HG02970 (cell line): ENCODE data around the gene DPYSL5.

Experiments used
- ATAC-seq: cut with Tn5 transposase; IDR thresholded peaks from one replicate; pipeline ENCODE4 v1.9.1; 2021; ENCODE audit warnings: mild to moderate bottlenecking, moderate library complexity, moderate number of reproducible peaks; ENCODE audit not compliant: unreplicated experiment, low FRiP score

DPYSL5 gene

GRCh38 chr2:26845021-26845420 lies 2.9 kb upstream of the DPYSL5 start:
- no peak for ATAC-seq

DNA sequence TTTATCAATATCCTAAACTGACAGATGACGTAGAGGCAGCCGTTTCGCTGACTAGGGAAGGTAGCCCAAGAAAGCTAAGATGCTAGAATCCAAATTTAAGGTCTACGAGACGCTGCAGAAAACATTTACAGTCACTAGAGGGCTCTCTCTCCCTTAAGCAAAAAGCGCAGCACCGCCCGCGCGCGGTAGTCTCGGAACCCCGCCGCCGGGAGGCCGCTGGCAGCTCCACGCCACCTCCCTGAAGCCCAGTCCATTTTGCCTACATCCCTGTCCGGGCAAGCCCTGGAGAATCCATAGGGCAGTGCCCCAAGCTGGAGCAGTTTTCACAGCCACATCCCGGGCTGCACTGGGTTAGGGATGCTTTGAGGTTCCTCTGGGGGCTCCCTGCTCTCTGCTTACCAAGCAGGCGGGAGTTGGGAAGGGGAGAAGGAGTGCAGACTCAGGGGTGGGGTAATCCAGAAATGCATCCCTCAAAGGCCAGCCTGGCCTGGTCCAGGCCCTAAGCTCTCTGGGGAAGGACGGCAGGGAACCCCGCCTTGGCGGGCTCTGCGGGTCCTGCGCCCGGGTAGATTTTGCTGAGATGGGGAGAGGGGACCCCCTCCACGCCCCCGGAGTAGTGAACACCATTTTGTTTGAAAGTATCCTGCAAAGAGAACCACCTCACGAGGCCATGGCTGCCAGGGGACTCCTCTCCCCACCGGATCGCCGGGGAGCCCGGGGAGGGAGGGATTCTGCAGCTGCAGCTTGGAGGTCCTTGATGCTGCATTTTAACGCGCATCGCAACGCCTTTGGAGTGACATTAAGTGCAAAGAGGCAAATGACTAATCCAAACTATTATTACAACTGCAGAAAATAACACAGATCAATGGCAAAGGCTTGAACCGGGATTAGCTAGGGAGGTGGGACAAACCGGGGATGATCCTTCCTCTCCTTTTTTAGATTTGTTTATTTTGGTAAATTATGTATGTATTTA lies 1.3 kb upstream of the DPYSL5 start:
- no peak for ATAC-seq

- ATAC-seq = no peak
Observed at GRCh38 chr2:26847307-26847654, 651 bp upstream of the DPYSL5 start.

DNA sequence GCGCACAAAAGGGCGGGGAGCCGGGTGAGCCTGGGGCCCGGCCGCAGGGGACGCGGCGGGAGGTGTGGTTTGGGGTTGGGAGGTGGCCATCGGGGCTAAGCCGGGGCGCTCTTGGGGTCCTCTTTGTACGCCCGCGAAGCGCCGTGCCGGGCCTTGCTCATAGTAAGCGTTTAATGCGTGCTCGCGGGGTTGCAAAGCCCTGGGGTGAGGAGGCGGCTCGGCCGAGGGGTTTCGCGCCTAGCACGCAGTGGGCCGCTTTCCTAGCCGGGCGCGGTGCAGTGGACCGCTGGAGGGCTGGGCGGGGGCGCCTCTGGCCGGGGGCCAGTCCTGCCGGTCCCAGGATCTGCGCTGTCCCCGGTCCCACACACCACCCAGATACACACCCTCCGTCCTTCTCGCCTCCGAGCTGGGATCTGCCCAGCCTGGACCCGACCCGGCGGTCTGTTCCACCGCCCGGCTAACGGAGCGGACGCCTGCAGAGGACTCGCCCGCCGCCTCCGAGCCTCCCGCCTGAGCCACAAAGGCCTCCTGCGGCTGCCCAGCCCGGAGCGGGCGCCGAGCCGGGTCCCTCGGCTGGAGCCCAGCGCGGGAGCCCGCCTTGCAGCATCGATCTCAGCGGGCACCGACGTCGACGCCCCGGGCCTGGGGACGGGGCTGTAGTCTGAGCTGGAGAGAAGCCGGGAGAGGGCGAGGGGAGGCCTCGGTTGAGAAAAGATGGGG lies 564 bp downstream of the DPYSL5 start:
- ATAC-seq = no peak

- no peak for ATAC-seq
Observed at GRCh38 chr2:26849056-26849999, 1.4 kb downstream of the DPYSL5 start.

GRCh38 chr2:26850000-26850431 lies 2.1 kb downstream of the DPYSL5 start:
- ATAC-seq = no peak

DNA sequence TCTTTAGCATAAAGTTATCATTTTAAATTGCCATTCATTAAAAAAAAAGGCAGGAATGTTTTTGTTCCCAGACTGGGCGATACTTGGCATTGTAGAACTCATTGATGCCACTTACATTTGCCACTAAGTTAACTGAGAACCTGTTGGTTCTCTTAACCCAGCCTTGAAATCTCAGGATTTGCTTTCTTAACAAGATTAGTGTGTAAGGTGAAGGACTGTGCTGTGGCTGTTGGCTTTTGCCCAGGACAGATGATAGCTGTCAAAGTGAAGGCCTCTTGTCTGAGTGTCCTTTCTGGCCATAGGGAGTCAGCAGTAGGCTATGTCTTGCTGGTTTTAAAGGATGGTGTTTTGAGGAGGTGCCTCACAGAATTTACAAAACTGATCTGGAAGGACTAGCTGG lies 2.6 kb downstream of the DPYSL5 start:
- ATAC-seq = no peak

DNA sequence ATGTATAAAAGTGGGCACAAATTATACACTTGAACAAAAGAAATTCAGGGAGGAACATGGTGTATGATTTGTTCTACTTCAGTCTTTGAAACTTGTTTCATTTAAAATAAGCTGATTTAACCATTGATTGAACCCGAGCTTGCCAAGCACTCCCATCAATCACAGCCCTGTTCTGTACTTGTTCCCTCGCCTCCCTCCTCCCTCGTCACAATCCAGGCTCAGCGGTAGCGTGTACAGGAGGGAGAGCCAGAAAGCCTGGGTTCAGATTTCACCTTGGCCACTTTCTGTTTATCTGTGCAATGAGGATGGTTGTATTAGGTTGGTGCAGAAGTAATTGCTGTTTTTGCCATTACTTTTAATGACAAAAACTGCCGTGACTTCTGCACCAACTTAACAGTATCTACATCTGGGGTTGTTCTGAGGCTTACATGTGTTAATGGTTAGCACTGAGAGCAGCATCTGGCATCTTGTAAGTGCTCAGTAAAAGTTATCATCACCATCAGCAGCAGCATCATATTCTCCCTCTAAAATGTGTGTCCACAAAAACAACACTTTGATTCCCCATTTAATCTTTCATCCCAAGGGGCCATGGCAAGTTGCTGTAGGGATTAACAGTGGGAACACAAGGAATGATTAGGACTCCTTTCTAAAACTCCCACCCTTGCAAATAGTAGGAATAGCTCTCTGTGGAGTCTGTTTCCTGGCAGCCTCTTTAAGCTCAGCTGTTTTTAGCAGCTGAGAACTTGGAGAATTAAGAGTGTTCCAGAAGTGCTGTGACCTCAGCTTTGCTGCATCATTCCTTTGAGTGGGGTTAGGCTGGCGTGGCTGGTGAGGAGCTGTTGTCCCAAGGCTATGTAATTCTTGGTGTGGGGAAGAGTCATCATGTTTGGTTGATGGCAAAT lies 4.7 kb downstream of the DPYSL5 start:
- ATAC-seq = no peak

DNA sequence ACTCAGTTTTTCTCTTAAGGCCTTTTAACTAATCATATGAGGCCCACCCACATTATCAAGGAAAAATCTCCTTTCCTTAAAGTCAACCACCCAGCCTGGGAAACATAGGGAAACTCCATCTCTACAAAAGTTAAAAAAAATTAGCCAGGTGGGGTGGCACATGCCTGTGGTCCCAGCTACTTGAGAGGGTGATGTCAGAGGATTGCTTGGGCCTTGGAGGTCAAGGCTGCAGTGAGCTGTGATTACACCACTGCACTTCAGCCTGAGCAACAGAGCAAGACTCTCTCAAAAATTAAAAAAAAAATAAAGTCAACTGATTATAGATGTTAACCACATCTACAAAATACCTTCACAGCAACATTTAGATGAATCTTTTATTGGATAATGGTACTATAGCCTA lies 5.8 kb downstream of the DPYSL5 start:
- ATAC-seq = no peak

DNA sequence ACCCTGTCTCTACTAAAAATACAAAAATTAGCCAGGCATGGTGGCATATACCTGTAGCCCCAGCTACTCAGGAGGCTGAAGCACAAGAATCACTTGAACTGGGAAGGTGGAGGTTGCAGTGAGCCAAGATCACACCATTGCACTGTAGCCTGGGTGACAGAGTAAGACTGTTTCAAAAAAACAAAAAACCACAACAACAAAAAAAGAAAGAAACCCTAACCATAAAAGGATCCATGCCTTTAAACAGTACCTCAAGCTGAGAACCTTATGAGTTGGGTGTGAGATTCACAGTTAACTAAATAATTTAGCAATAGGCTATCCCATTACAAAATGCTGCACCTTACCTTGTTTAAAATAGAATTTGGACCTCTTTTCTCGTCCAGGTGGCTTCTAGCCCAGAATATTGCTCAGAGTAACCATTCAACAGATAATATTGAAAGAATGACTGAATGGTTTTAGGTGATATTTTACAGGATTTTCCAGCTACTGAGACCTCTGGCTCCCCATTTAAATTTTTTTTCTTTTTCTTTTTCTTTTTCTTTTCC lies 6.4 kb downstream of the DPYSL5 start:
- ATAC-seq = no peak

- ATAC-seq = no peak
Observed at GRCh38 chr2:26855466-26855865, 7.5 kb downstream of the DPYSL5 start.

DNA sequence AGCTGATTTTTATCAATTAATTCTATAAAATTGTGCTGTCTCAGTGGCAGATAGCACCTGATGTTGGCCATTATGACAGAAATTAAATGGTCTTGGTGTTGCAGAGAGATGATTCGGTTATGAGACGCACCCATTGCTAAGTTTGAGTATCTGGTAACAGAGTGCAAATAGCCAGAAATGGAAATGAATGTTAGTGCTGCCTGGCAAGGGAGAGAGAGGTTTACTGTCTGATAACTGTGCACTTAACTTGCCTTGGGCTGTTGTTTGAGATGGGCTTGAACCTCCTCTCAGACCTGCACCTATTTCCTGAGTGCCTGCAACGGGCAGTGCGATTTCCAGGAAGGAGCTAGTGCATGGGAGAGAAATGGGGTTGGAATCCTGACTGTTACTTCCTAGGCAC lies 11.7 kb downstream of the DPYSL5 start:
- no peak for ATAC-seq

DNA sequence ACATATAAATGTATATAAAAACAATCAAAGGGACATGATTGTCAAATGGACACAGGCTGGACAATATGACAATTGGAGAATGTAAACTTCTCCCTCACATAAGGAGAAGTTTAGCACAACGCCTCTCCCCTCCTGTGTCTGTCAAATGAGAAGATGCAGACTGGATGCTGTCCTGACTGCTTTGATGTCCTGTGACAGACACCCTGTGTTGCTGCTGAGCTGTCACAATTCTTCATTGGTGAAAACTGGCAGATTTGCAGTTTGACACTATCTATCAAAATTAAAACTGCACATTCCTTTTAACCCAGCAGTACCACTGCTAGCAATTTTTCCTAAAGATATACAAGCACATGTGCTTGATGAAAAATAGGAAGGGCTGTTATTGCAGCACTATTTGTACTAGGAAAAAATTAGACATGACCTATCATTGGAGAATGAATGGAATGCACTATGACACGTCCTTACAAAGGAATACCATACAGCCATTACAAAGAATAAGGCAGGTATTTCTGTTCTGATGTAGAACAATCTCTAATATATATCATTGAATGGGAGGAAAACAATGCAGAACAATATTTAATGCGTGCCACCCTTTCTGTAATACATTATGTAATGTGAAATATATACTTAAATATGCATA lies 12.4 kb downstream of the DPYSL5 start:
- no peak for ATAC-seq

DNA sequence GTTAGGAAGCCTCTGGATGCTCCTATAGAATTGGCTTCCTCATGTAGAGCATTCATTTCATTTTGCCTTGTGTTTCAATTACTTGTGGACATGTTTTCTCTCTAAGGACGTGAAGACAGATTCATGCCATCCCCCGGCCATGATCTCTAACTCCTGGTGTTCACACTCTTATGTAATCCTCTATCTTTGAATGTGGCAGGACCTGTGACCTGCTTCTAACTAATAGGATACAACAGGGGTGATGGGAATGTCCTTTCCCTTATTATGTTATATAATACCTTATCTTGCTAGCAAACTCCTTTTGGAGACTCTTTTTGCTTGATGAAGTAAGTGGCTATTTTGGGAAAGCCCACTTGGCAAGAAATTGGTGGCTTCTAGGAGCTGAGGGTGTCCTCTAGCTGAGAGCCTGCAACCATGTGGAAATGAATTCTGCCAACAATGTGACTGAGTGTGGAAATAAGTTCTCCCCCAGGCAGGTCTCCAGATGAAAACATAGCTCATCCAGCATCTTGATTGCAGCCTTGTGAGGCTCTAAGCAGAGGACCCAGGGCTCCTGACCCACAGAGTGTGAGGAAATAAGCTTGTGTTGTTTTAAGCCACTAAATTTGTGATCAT lies 13.8 kb downstream of the DPYSL5 start:
- ATAC-seq = no peak

- ATAC-seq = no peak
Observed at GRCh38 chr2:26864226-26864625, 16.3 kb downstream of the DPYSL5 start.

GRCh38 chr2:26864646-26865045 lies 16.7 kb downstream of the DPYSL5 start:
- ATAC-seq = no peak

DNA sequence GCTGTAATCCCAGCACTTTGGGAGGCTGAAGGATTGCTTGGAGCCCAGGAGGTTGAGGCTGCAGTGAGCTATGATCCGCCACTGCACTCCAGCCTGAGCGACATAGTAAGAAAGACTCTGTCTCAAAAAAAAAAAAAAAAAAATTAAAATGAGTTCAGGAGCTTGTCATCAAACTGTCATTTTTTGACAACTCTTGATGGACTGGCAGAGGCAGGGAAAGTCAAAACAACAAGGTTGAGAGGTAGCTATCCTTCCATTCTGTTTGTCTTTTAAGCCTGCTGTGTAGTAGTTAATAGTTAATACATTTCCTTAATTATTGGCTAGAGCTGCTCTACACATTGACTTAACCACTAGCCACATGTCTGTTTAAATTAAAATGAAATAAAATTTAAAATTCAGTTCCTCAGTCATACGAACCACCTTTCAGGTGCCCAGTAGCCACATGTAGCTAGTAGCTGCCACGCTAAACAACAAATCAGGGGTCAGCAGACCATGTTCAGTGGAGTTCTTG lies 22.7 kb downstream of the DPYSL5 start:
- ATAC-seq = no peak

- ATAC-seq = no peak
Observed at GRCh38 chr2:26873286-26873983, 25.5 kb downstream of the DPYSL5 start.
